SJSA1 (cell line): ENCODE results near the gene HMGCR. TPM values are rescaled to one million over a fixed set of nuclear protein-coding genes. Genes with fewer than 3 reads are reported as not detected.
A peak's percentile ranks its signal among the peaks of the same experiment; 100 is the strongest.

Experiments
- DNase-seq, 2 experiments: peaks; one replicate each; pipeline ENCODE4 v3.0.0-alpha.2; 2015 to 2020; ENCODE audit warnings: low spot score in 2 of 2, low read depth in 1 of 2
- H3K27ac ChIP-seq: fragments of 250-450 bp; sonication (Bioruptor Pico); 2 replicates; pipeline ENCODE4 v1.5.1; 2020; ENCODE audit warnings: mild to moderate bottlenecking, moderate library complexity
- H3K27me3 ChIP-seq: fragments of 250-450 bp; sonication (Bioruptor Pico); replicated peaks from 2 replicates; pipeline ENCODE4 v1.5.1; 2020; ENCODE audit warnings: mild to moderate bottlenecking, moderate library complexity
- H3K36me3 ChIP-seq: fragments of 250-450 bp; sonication (Bioruptor Pico); 2 replicates; pipeline ENCODE4 v1.5.1; 2020; ENCODE audit warnings: mild to moderate bottlenecking
- H3K4me1 ChIP-seq: fragments of 250-450 bp; sonication (Bioruptor Pico); replicated peaks from 2 replicates; pipeline ENCODE4 v1.6.1; 2021; ENCODE audit warnings: mild to moderate bottlenecking
- H3K4me3 ChIP-seq: fragments of 250-450 bp; sonication (Bioruptor Pico); 2 replicates; pipeline ENCODE4 v1.5.1; 2020; ENCODE audit warnings: mild to moderate bottlenecking
- H3K9me3 ChIP-seq: fragments of 250-450 bp; sonication (Bioruptor Pico); replicated peaks from 2 replicates; pipeline ENCODE4 v1.5.1; 2020; ENCODE audit warnings: mild to moderate bottlenecking
- total RNA-seq: library from RNA; depleted of rRNA; stranded (reverse); fragments of >200 nt; shearing (Covaris generic); gene quantifications from 2 replicates; pipeline ENCODE4 v1.2.3, GENCODE V29; 2014

HMGCR gene
- total RNA-seq, 1 experiment from 2014 or later = 65.9 TPM

DNA sequence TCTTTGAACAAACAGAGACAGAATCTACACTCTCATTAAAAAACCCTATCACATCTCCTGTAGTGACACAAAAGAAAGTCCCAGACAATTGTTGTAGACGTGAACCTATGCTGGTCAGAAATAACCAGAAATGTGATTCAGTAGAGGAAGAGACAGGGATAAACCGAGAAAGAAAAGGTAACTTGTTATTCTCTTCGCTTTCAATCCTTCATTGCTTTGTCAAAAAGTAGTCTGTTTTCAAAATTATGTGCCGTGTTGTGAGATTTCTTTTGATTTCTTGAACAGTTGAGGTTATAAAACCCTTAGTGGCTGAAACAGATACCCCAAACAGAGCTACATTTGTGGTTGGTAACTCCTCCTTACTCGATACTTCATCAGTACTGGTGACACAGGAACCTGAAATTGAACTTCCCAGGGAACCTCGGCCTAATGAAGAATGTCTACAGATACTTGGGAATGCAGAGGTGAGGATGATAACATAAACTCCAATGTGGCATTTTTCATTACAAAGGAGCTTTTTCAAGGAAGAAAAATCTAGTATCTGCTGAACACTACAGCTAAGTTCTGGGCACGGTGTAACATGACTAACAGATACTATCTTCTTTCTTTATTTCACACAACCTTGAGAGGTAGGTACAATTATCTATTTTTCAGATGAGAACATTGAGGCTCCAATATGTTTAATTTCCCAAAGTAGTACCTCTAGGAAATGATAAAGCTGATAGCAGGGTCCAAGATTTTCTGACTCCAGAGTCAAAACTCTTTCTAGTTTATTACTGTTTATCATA lies 14.3 kb downstream of the HMGCR start:
- Histone ChIP-seq H3K4me1 (no peaks in the 10 kb centered on the region), H3K27me3 (no peaks in the 10 kb centered on the region), H3K27ac (no peak overlapping the region), H3K36me3 (peaks cover 84% of the 10 kb centered on the region), H3K4me3 (no peak overlapping the region), H3K9me3 (no peaks in the 10 kb centered on the region)
- DNase-seq = no peak

DNA sequence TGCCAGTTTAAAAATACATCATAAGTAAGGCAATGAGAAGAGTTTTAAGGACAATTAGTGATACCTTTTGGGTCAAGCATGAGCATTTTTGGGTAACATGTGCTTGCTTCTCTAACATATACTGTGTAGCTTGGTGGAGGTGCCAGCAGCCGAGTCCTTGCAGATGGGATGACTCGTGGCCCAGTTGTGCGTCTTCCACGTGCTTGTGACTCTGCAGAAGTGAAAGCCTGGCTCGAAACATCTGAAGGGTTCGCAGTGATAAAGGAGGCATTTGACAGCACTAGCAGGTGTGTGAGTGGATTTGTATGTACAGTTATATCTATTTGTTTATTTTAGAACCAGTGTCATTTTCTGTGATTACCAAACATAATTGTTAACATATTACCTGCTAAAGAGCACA lies 18.2 kb downstream of the HMGCR start:
- H3K4me3 ChIP-seq = no peak overlapping the region
- no peak overlapping the region for H3K27ac ChIP-seq
- DNase-seq = no peak
- H3K36me3 ChIP-seq = peaks cover 90% of the 10 kb centered on the region
- H3K27me3 ChIP-seq = no peaks in the 10 kb centered on the region; the same call in 1 of the 2 replicates
- H3K4me1 ChIP-seq = no peaks in the 10 kb centered on the region
- no peaks in the 10 kb centered on the region for H3K9me3 ChIP-seq

GRCh38 chr5:75356719-75357118 lies 19.7 kb downstream of the HMGCR start:
- Histone ChIP-seq H3K36me3 (peaks cover 84% of the 10 kb centered on the region), H3K27me3 (no peaks in the 10 kb centered on the region; the same call in 1 of the 2 replicates), H3K4me3 (no peak overlapping the region), H3K9me3 (no peaks in the 10 kb centered on the region), H3K27ac (no peak overlapping the region), H3K4me1 (no peaks in the 10 kb centered on the region)
- no peak for DNase-seq

DNA sequence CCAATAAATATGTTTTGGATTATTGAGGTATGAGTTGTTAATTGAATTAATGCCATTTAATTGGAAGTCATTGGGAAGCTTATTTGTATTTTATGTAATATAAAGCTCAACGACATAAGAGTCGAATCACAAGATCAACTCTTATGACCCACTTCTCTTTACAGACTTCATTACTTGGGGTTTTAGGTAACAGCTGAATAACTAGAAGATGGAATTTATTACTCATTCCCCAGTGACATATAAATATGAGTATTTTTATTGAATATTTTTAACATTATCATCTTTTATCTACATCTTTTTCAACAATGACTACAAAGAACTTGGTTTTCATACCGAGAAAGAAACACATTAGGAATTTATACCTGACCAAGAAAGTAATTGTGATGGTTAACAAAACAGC lies 21.1 kb downstream of the HMGCR start:
- no peaks in the 10 kb centered on the region for H3K4me1 ChIP-seq
- H3K9me3 ChIP-seq = no peaks in the 10 kb centered on the region
- no peak overlapping the region for H3K27ac ChIP-seq
- H3K27me3 ChIP-seq = no peaks in the 10 kb centered on the region; the same call in 1 of the 2 replicates
- DNase-seq = no peak
- no peak overlapping the region for H3K4me3 ChIP-seq
- H3K36me3 ChIP-seq = peaks cover 72% of the 10 kb centered on the region

GRCh38 chr5:75361310-75361709 lies 24.3 kb downstream of the HMGCR start:
- Histone ChIP-seq H3K27me3 (no peaks in the 10 kb centered on the region; the same call in 1 of the 2 replicates), H3K4me3 (no peak overlapping the region), H3K27ac (no peak overlapping the region), H3K9me3 (no peaks in the 10 kb centered on the region), H3K4me1 (no peaks in the 10 kb centered on the region), H3K36me3 (peaks cover 48% of the 10 kb centered on the region)
- DNase-seq = no peak

GRCh38 chr5:75362474-75362975 lies 25.5 kb downstream of the HMGCR start:
- Histone ChIP-seq H3K36me3 (peaks cover 36% of the 10 kb centered on the region), H3K27ac (no peak overlapping the region), H3K9me3 (no peaks in the 10 kb centered on the region)

GRCh38 chr5:75363111-75363510 lies 26.1 kb downstream of the HMGCR start:
- Histone ChIP-seq H3K4me1 (peaks cover 2% of the 10 kb centered on the region; the same call in 1 of the 2 replicates), H3K36me3 (peaks cover 30% of the 10 kb centered on the region), H3K9me3 (no peaks in the 10 kb centered on the region), H3K27me3 (no peaks in the 10 kb centered on the region; the same call in 1 of the 2 replicates), H3K27ac (no peak overlapping the region), H3K4me3 (no peak overlapping the region)
- DNase-seq = no peak

More at GRCh38 chr5:75362474-75362975, 25.5 kb downstream of the HMGCR start:
- H3K4me3 ChIP-seq = no peak overlapping the region
- no peaks in the 10 kb centered on the region for H3K4me1 ChIP-seq
- no peak for DNase-seq
- no peaks in the 10 kb centered on the region; the same call in 1 of the 2 replicates for H3K27me3 ChIP-seq

GRCh38 chr5:75363726-75364495 lies 26.9 kb downstream of the HMGCR start:
- H3K27me3 ChIP-seq = no peaks in the 10 kb centered on the region
- no peak for DNase-seq
- H3K27ac ChIP-seq = no peak overlapping the region
- H3K36me3 ChIP-seq = peaks cover 22% of the 10 kb centered on the region
- H3K4me3 ChIP-seq = no peak overlapping the region
- H3K9me3 ChIP-seq = no peaks in the 10 kb centered on the region
- H3K4me1 ChIP-seq = peaks cover 5% of the 10 kb centered on the region; the same call in 1 of the 2 replicates

- Histone ChIP-seq H3K27ac (no peak overlapping the region), H3K9me3 (no peaks in the 10 kb centered on the region), H3K4me1 (peaks cover 5% of the 10 kb centered on the region; the same call in 1 of the 2 replicates), H3K36me3 (peaks cover 14% of the 10 kb centered on the region), H3K4me3 (no peak overlapping the region), H3K27me3 (no peaks in the 10 kb centered on the region)
- DNase-seq = no peak
These were observed 27.7 kb downstream of the HMGCR start for GRCh38 chr5:75364571-75365280.

DNA sequence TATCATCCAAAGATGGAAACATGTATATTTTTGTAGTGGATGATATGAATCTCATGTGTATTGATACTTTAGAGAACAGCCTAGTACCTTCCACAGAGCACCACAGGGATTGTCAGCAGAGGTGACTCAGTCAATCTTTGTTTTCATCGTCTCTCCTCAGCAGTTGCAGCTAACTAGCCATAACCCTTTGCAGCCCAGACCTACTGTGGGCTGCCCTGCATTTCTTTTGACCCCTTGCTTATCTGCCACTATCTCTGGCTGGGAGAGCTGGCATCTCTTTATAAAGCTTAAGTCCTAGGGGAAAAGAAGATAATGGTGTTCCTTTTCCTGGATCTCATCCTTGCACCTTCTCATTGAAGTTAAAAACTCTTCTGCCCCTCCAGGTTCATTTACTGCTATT lies 28.7 kb downstream of the HMGCR start:
- peaks cover 5% of the 10 kb centered on the region; the same call in 1 of the 2 replicates for H3K4me1 ChIP-seq
- H3K4me3 ChIP-seq = no peak overlapping the region
- no peaks in the 10 kb centered on the region for H3K9me3 ChIP-seq
- no peak overlapping the region for H3K27ac ChIP-seq
- no peak for DNase-seq
- peaks cover 5% of the 10 kb centered on the region; the same call in 1 of the 2 replicates for H3K36me3 ChIP-seq
- H3K27me3 ChIP-seq = no peaks in the 10 kb centered on the region

- no peaks in the 10 kb centered on the region for H3K36me3 ChIP-seq
- no peak overlapping the region for H3K4me3 ChIP-seq
- no peaks in the 10 kb centered on the region for H3K9me3 ChIP-seq
- H3K4me1 ChIP-seq = peaks cover 5% of the 10 kb centered on the region; the same call in 1 of the 2 replicates
- H3K27me3 ChIP-seq = no peaks in the 10 kb centered on the region
- H3K27ac ChIP-seq = no peak overlapping the region
- DNase-seq = no peak
These were observed 29.8 kb downstream of the HMGCR start for GRCh38 chr5:75366787-75367186.

GRCh38 chr5:75367401-75367800 lies 30.4 kb downstream of the HMGCR start:
- Histone ChIP-seq H3K4me1 (peaks cover 5% of the 10 kb centered on the region; the same call in 1 of the 2 replicates), H3K4me3 (no peak overlapping the region), H3K27me3 (no peaks in the 10 kb centered on the region), H3K36me3 (peaks cover under 1% of the 10 kb centered on the region; the same call in 1 of the 2 replicates), H3K27ac (no peak overlapping the region), H3K9me3 (no peaks in the 10 kb centered on the region)
- DNase-seq = no peak

- DNase-seq = peak in 1 of 2 experiments; percentile 10
- no peak overlapping the region for H3K27ac ChIP-seq
- no peak overlapping the region for H3K4me3 ChIP-seq
- H3K9me3 ChIP-seq = no peaks in the 10 kb centered on the region
- peaks cover 9% of the 10 kb centered on the region for H3K36me3 ChIP-seq
- peaks cover 5% of the 10 kb centered on the region; the same call in 1 of the 2 replicates for H3K4me1 ChIP-seq
- no peaks in the 10 kb centered on the region for H3K27me3 ChIP-seq
These were observed 31.4 kb downstream of the HMGCR start for GRCh38 chr5:75368391-75368790.
